GM21786 (cell line): Measurements from ENCODE around the gene NOVA1.

Experiments used
- ATAC-seq: cut with Tn5 transposase; IDR thresholded peaks from one replicate; pipeline ENCODE4 v1.9.1; 2021; ENCODE audit not compliant: unreplicated experiment

NOVA1 gene

DNA sequence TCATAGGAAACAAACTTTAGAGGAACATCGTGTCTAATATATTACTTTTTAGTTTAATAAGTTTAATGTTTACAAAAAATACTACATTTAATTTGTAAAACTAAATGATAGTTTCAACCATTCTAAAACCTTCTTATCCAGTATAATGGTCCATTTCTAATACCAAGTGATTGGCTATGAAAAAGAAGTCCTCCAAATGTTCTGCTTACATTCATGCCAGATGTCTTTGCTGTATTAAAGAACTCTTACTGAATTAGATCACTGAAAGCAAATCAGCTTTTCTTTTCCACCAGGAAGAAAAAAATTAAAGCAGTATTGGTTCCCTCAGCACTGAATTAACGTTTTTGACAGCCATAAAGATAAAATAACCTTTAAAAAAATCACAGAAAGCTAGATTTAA lies 3.7 kb downstream of the NOVA1 start:
- ATAC-seq: no peak

GRCh38 chr14:26593357-26593756 lies 4.5 kb downstream of the NOVA1 start:
- no peak for ATAC-seq

DNA sequence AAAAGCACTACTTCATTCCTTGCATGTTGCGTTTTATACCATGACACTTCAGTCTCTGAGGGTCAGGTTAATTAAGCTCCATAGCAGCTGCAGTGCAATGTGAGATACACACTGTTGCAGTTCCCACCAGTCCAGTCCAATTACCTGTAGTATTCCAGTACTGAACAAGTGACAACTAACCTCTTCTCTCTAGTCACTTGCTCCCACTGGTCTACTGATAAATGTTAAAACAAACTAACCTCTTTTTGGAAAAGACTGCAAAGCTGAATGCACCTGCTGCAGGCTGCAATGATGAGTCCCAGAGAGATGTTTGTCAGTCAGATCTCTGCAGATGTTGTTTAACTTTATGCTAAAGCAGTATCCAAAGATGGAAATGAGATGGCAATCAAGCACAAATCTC lies 7.9 kb downstream of the NOVA1 start:
- ATAC-seq: no peak

DNA sequence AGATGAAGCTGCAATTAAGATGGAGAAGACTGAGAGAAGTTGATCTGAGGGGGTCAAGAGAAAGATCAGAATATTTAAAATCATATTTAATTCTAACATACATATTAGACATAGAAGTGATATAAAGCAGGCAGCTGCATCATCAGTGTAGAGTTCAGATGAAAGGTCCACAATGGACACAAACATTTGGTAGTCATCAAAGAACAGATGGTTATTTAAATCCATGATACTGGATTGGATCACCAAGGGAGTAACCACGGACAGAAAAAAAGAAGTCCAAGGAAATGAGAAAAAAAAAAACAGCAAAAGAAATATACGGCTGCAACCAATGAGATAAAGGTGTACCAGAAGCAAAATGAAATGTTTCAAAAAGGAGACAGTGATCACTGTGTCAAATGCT lies 20.1 kb downstream of the NOVA1 start:
- ATAC-seq: no peak

DNA sequence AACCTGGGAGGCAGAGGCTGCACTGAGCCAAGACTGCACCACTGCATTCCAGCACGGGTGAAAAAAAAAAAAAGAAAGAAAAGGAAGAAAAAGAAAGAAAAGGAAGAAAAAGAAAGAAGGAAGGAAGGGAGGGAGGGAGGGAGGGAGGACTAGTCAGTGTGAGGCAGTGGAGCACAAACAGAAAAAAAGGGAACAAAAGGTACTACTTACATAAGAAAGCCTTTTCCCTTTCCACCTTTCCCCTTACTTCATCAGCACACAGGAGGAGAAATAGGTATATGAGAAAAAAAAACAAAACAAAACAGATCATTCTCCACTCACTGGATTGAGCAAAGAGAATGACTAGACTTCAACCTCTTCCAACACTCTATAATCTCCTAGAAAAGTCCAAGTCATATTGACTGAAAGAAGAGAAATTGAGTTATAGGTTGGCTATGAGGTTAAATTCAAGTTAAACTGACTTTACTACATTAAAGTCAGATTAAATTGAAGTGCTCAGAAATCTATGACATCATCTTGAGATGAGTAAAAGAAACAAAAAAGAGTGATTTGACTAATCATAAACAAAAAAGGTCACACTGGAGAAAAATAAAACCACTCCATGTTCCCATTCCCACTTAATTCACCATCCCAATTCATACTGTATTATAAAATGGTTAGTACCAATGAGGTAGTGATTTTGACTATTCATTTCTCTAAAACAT lies 43.6 kb downstream of the NOVA1 start:
- no peak for ATAC-seq

DNA sequence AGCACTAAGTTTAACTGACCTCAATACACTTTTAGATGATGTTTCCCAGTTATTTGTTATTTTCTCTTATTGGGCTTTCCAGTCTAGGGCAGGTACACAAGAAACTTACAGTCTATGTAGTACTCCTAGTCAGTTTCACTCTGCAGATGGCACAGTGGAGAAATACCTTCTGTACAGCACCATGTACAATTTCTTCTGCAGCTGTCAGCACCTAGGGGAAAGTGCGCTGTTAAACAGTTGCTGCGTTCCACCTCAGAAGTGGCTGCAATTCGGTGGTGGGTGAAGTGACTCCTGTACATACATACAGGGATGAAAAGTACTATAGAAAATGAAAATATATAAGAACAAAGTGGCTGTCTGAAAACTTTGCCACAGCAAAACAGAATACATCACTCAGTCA lies 48.3 kb downstream of the NOVA1 start:
- ATAC-seq: no peak

- no peak for ATAC-seq
Measured at GRCh38 chr14:26548406-26548805, 49.4 kb downstream of the NOVA1 start.

GRCh38 chr14:26538176-26538575 lies 59.7 kb downstream of the NOVA1 start:
- ATAC-seq: no peak

DNA sequence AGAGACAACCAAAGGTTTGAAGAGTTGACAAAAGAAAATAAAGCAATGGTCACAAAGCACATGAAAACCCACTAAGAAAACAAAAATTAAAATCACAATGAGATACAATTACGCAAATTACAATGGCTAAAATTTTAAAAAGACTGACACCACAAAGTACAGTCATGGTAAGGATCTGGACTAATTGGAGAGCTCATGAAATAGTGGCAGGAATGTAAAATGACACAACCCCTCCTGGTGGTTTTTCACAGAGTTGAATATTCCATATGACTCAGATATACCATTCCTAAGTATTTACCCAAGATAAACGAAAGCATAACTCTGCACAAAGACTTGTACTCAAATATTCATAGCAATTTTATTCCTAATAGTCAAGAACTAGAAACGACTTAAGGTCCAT lies 65.9 kb downstream of the NOVA1 start:
- ATAC-seq: no peak

- no peak for ATAC-seq
Measured at GRCh38 chr14:26528415-26529182, 69.2 kb downstream of the NOVA1 start.

GRCh38 chr14:26527095-26527494 lies 70.7 kb downstream of the NOVA1 start:
- ATAC-seq: no peak

GRCh38 chr14:26526137-26526536 lies 71.7 kb downstream of the NOVA1 start:
- ATAC-seq: no peak

- ATAC-seq: no peak
Measured at GRCh38 chr14:26525085-26525484, 72.7 kb downstream of the NOVA1 start.

GRCh38 chr14:26522967-26523366 lies 74.9 kb downstream of the NOVA1 start:
- no peak for ATAC-seq

DNA sequence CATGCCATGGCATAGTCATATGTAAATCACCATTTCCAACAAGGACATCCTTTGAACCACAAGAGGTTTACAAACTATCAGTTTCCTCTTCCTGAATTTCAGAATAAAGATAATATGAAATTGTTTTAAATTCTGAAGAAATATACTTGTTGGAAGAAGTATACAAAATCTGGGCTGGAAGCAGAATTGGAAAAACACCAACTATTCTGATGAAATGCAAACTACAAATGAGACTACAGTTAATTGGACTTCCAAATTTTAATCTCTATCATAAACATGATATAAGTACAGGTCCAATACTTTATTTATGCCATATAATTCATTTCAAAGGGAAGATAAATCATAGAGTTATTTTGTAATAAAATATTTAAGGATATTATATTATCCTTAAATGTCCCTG lies 80.1 kb downstream of the NOVA1 start:
- no peak for ATAC-seq

- ATAC-seq: no peak
Measured at GRCh38 chr14:26500028-26500427, 97.8 kb downstream of the NOVA1 start.

DNA sequence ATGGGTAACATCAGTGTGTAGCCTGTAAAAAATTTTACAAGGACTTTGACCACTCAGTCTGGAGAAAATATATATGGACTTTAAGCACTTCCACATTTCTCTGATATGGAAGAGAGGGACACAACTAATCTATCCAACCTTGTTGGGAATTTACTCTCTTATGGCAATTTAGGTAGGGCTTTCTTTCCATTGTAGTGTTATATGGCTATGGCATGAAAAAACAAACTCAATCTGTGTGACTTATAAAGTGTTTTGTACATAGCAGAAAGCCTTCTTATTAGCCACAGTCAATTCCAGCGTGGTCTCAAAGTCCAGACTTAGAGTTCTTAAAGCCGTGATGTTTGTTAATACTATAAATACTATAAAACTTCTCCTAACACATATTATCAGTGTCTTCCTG lies 98.3 kb downstream of the NOVA1 start:
- ATAC-seq: no peak

DNA sequence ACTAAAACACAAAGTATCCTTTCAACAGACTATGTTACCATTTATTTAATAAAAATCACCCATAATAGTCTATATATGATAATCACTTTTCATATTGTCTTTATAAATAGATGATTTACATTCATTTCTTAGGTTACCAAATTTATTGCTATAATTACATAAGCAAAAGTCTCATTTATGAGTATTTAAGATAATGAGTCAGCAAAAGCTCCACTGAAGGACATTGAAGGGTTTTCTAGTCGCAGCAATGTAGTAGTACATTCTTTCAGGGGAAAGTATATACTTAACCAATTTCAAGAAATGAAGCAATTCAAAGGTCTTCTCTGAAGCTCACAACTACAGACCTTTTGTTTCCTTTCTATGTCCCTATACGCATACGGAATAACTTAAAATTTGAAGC lies 110.9 kb downstream of the NOVA1 start:
- no peak for ATAC-seq

GRCh38 chr14:26484562-26484961 lies 113.3 kb downstream of the NOVA1 start:
- no peak for ATAC-seq

DNA sequence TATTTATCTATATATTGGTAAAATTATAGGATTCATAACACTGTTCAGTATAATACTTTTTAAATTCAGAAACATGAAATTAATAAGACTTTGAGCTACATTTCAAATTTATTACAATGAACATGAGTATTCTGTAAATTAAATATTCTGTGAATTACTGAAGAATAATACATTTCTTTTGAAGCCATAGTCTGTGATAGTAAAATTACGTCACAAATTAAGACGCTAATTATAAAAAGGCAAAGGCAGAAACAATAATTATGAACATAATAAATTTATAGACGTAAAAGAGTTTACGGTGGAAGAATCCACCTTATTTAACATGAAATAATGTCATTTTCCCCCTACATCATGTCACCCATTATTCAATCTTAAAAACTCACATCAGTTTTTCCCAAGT lies 118.9 kb downstream of the NOVA1 start:
- no peak for ATAC-seq

DNA sequence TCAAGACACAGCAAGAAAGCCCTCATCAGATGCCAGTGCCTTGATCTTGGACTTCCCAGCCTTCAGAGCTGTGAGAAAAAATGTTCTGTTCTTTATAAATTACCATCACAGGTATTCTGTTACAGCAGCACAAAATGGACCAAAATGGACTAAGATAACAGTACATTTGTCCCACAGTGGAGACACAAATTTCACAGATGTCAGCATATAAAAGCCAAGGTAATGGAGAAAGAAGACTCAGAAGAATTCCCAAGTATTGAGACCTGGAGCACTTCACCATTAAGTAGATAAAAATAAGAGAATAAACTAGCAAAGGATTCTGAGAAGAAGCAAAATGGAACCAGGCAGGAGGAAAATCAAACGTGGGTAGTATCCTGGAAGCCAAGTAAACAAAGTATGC lies 131.0 kb downstream of the NOVA1 start:
- ATAC-seq: no peak

DNA sequence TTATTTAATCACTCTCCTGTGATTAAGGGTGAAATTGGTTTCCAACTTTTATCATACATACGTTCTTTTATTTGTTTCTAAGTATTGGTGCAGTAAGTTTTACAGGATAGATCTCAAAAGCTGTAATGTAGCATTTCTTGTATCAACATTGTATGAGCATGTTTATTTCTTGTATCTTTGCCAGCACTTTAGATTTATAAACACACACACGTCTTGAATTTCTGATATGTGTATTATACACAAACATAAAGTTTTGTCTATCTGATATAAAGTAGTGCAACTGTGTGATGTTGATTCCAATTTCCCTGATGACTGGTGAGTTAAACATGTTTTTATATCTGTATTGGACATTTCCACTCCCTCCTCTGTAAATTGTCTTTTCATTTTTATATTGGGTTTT lies 134.7 kb downstream of the NOVA1 start:
- no peak for ATAC-seq

- no peak for ATAC-seq
Measured at GRCh38 chr14:26454105-26454504, 143.7 kb downstream of the NOVA1 start.
